Tibial nerve (tissue), 3 donors: ENCODE data around the gene FAM163B.

Source experiments
- POLR2A ChIP-seq, 2 donors: fragments of 450-650 bp; IDR thresholded peaks; one replicate each; pipeline ENCODE4 v1.6.1; 2017; ENCODE audit warnings: antibody characterized with exemption in 2 of 2, mild to moderate bottlenecking in 2 of 2, moderate library complexity in 2 of 2
- TF ChIP-seq, protein P1 (sequence below), 5 experiments: fragments of 200-600 bp in 3 of 5; fragments of 450-650 bp in 2 of 5; sonication (generic) in 3 of 5; IDR thresholded peaks; one replicate each; pipeline ENCODE4 v1.5.1; 2016 to 2019; ENCODE audit warnings: antibody characterized with exemption in 5 of 5, mild to moderate bottlenecking in 3 of 5, moderate library complexity in 2 of 5

DNA sequence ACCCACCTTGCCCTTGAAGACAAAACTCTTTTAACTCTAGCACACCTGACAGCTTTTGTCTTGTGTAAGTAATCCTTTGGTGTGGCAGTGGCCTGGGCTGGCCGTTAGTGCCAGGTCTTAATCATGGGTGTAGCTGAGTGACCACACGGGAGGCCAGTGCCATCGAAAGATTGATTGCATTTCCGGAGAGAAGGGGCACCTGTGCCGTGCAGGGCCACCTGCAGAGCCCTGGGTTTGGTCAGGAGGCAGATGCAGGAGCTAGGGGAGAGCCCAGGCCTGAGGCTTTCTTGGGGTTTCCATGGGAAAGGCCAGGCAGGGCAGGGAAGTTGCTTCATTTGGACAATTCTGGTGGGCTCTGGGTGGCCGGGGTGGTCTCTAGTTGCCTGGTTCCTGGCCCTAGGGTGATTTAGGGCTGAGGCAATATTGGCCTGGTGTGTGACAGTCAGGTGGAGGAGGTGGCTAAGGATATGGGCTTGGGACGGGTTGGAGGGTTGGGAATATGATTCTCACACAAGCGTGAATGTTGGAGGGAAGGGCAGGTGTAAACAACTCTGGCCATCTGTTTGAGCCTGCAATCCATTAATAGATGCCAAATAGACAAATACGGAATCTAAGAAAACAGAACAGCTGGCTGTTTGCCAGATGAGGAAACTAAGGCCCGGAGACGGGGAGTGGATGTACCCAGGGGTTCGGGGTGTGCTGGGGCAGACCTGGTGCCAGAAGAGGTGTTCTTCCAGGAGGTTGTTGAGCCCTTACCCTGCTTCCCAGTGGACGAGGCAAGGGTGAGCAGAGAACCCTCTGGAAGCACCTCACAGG is 31.6 kb upstream of the FAM163B start:
- TF ChIP-seq, protein P1, sequence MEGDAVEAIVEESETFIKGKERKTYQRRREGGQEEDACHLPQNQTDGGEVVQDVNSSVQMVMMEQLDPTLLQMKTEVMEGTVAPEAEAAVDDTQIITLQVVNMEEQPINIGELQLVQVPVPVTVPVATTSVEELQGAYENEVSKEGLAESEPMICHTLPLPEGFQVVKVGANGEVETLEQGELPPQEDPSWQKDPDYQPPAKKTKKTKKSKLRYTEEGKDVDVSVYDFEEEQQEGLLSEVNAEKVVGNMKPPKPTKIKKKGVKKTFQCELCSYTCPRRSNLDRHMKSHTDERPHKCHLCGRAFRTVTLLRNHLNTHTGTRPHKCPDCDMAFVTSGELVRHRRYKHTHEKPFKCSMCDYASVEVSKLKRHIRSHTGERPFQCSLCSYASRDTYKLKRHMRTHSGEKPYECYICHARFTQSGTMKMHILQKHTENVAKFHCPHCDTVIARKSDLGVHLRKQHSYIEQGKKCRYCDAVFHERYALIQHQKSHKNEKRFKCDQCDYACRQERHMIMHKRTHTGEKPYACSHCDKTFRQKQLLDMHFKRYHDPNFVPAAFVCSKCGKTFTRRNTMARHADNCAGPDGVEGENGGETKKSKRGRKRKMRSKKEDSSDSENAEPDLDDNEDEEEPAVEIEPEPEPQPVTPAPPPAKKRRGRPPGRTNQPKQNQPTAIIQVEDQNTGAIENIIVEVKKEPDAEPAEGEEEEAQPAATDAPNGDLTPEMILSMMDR (IDR thresholded peaks at IDR 0.05), result no peak
- no peak for TF ChIP-seq POLR2A (IDR thresholded peaks at IDR 0.05)
